Testis (tissue), 2 donors: ENCODE measurements around the gene CREG1.

Source experiments
- POLR2A ChIP-seq: fragments of 450-650 bp; IDR thresholded peaks from one replicate; pipeline ENCODE4 v1.6.1; 2017; ENCODE audit warnings: antibody characterized with exemption, mild to moderate bottlenecking, moderate library complexity
- TF ChIP-seq, protein P1 (sequence below), 3 experiments: fragments of 450-650 bp in 2 of 3; fragments of 200-600 bp in 1 of 3; sonication (generic) in 1 of 3; IDR thresholded peaks; one replicate each; pipeline ENCODE4 v1.5.1; 2016 to 2019; ENCODE audit warnings: antibody characterized with exemption in 3 of 3, mild to moderate bottlenecking in 2 of 3, moderate library complexity in 1 of 3

DNA sequence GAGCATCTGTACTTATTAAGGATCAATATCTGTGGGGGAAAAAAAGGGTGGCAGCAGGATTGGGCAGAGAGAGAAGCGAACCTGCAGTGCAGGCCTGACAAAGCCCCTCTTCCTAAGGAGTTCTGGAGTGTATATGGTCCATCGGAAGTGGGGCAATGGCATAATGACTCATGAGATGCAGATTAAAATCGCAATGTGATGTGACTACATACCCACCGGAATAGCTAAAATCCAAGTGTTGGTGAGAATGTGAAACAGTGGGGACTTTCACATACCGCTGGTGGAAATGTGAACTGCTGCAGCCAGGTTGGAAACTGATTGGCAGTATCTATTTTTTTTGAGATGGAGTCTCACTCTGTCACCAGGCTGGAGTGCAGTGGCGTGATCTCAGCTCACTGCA lies 8.2 kb upstream of the CREG1 start:
- TF ChIP-seq, protein P1, sequence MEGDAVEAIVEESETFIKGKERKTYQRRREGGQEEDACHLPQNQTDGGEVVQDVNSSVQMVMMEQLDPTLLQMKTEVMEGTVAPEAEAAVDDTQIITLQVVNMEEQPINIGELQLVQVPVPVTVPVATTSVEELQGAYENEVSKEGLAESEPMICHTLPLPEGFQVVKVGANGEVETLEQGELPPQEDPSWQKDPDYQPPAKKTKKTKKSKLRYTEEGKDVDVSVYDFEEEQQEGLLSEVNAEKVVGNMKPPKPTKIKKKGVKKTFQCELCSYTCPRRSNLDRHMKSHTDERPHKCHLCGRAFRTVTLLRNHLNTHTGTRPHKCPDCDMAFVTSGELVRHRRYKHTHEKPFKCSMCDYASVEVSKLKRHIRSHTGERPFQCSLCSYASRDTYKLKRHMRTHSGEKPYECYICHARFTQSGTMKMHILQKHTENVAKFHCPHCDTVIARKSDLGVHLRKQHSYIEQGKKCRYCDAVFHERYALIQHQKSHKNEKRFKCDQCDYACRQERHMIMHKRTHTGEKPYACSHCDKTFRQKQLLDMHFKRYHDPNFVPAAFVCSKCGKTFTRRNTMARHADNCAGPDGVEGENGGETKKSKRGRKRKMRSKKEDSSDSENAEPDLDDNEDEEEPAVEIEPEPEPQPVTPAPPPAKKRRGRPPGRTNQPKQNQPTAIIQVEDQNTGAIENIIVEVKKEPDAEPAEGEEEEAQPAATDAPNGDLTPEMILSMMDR (IDR thresholded peaks at IDR 0.05), result no peak
- TF ChIP-seq POLR2A, result no peak
